B cell (primary cell): ENCODE results near the gene TCFL5. TPM values are rescaled to one million over a fixed set of nuclear protein-coding genes. Genes with fewer than 3 reads are reported as not detected.

ENCODE experiments used
- ATAC-seq: fragments of 200-7000 bp; cut with Tn5 transposase; one replicate; pipeline ENCODE4 v1.10.0; 2021; ENCODE audit warnings: low read depth, mild to moderate bottlenecking, moderate number of reproducible peaks, moderate library complexity
- CTCF ChIA-PET: fragments of 350-600 bp; sonication (Branson Sonifier 250); formaldehyde crosslinking; loops from one replicate; lab custom pipeline; 2021; ENCODE audit warnings: antibody characterized with exemption, inconsistent platforms; lab: Charles Lee
- POLR2A ChIA-PET: fragments of 350-600 bp; sonication (Branson Sonifier 250); formaldehyde crosslinking; loops from one replicate; lab custom pipeline; 2021; ENCODE audit warnings: antibody characterized with exemption; lab: Charles Lee
- DNase-seq: peaks from one replicate; pipeline ENCODE4 v3.0.0; 2013
- H2AFZ ChIP-seq: 2 replicates; pipeline ENCODE4 v1.6.1; 2012; ENCODE audit warnings: mild to moderate bottlenecking, low read depth, low read length; ENCODE audit not compliant: insufficient read depth, poor library complexity, severe bottlenecking
- H3K27ac ChIP-seq, 2 donors: 1 replicate in 1 of 2; 2 replicates in 1 of 2; pipeline ENCODE4 v1.5.1; 2012 to 2013; ENCODE audit warnings: low read length in 2 of 2, mild to moderate bottlenecking in 2 of 2, moderate library complexity in 1 of 2
- H3K27me3 ChIP-seq, 4 experiments: fragments of 200-600 bp in 1 of 4; sonication (generic) in 1 of 4; replicated peaks in 1 of 4; 1 replicate in 2 of 4; 2 replicates in 2 of 4; pipeline versions ENCODE4 v1.6.1 to v1.7.0; 2013 to 2016; ENCODE audit warnings: low read length in 3 of 4, mild to moderate bottlenecking in 2 of 4, mixed read lengths in 1 of 4, moderate library complexity in 1 of 4; ENCODE audit not compliant: insufficient read depth in 4 of 4, control insufficient read depth in 3 of 4; ENCODE audit errors: control extremely low read depth in 1 of 4
- H3K36me3 ChIP-seq, 2 experiments: replicated peaks in 1 of 2; 1 replicate in 1 of 2; 2 replicates in 1 of 2; pipeline versions ENCODE4 v1.6.1 to v1.7.1; 2013; ENCODE audit warnings: low read length in 1 of 2; ENCODE audit not compliant: insufficient read depth in 2 of 2, control insufficient read depth in 1 of 2; ENCODE audit errors: control extremely low read depth in 1 of 2, extremely low read depth in 1 of 2
- H3K4me1 ChIP-seq, 2 donors: fragments of 200-600 bp in 1 of 2; sonication (generic) in 1 of 2; 1 replicate in 1 of 2; 2 replicates in 1 of 2; pipeline versions ENCODE4 v1.5.1 to v1.6.1; 2013 to 2017; ENCODE audit warnings: low read length in 2 of 2; ENCODE audit not compliant: control insufficient read depth in 2 of 2, insufficient read depth in 2 of 2
- H3K4me2 ChIP-seq: replicated peaks from 2 replicates; pipeline ENCODE3; 2012; ENCODE audit warnings: mild to moderate bottlenecking, low read depth, low read length; ENCODE audit not compliant: poor library complexity, severe bottlenecking
- H3K4me3 ChIP-seq, 5 experiments: fragments of 200-600 bp in 1 of 5; sonication (generic) in 1 of 5; 1 replicate in 3 of 5; 2 replicates in 2 of 5; pipeline versions ENCODE4 v1.5.1 to v1.7.0; 2011 to 2016; ENCODE audit warnings: low read length in 4 of 5, mild to moderate bottlenecking in 4 of 5, low read depth in 2 of 5, control low read depth in 1 of 5, moderate library complexity in 1 of 5; ENCODE audit not compliant: insufficient read depth in 1 of 5; ENCODE audit errors: control extremely low read depth in 1 of 5, extremely low read depth in 1 of 5
- H3K79me2 ChIP-seq: fragments of 200-600 bp; sonication (generic); one replicate; pipeline ENCODE4 v1.6.0; 2016; ENCODE audit warnings: low read length; ENCODE audit not compliant: control insufficient read depth, insufficient read depth
- H3K9ac ChIP-seq: fragments of 200-600 bp; sonication (generic); 2 replicates; pipeline ENCODE4 v1.6.1; 2017; ENCODE audit warnings: mild to moderate bottlenecking, low read length, moderate library complexity
- H3K9me3 ChIP-seq, 3 donors: one replicate each; pipeline versions ENCODE4 v1.6.1 to v1.7.1; 2013; ENCODE audit warnings: low read length in 2 of 3; ENCODE audit not compliant: control insufficient read depth in 2 of 3, insufficient read depth in 1 of 3; ENCODE audit errors: control extremely low read depth in 1 of 3
- H4K20me1 ChIP-seq: 2 replicates; pipeline ENCODE4 v1.6.0; 2012; ENCODE audit warnings: mild to moderate bottlenecking, low read length; ENCODE audit not compliant: insufficient read depth, control insufficient read depth, poor library complexity, severe bottlenecking
- H3K27ac Mint-ChIP-seq: one replicate; pipeline ENCODE4 v1.8.0; 2021; ENCODE audit warnings: mixed read lengths
- H3K27me3 Mint-ChIP-seq: one replicate; pipeline ENCODE4 v1.8.0; 2021; ENCODE audit warnings: mixed read lengths
- H3K4me1 Mint-ChIP-seq: one replicate; pipeline ENCODE4 v1.8.0; 2021; ENCODE audit warnings: mixed read lengths
- H3K4me3 Mint-ChIP-seq: one replicate; pipeline ENCODE4 v1.8.0; 2021; ENCODE audit warnings: mixed read lengths
- H3K9me3 Mint-ChIP-seq: one replicate; pipeline ENCODE4 v1.8.0; 2022; ENCODE audit warnings: mixed read lengths; ENCODE audit not compliant: insufficient read depth
- EZH2 ChIP-seq: IDR thresholded peaks from 2 replicates; pipeline ENCODE4 v1.6.1; 2012; ENCODE audit warnings: borderline replicate concordance, low read depth, mild to moderate bottlenecking, moderate library complexity, low read length; ENCODE audit not compliant: insufficient read depth, poor library complexity, severe bottlenecking
- WGBS: methylation state at CpG from one replicate; pipeline ENCODE4 v1.1.5; 2013; ENCODE audit warnings: missing lambda C conversion rate; ENCODE audit not compliant: insufficient coverage; 5-methylcytosine and 5-hydroxymethylcytosine counted together
- intact Hi-C: fragments of 100-400 bp; cut with micrococcal nuclease; formaldehyde crosslinking; loops from one replicate; pipeline ENCODE4 v1.10.0; 2022
- polyA plus RNA-seq: library from polyadenylated mRNA; depleted of rRNA; stranded (reverse); fragments of >200 nt; gene quantifications from 2 replicates; pipeline ENCODE4 v1.2.3, GENCODE V29; 2012
- total RNA-seq, 2 donors: library from RNA; stranded (reverse); fragments of 120-200 nt in 1 of 2; gene quantifications; 1 replicate in 1 of 2; 2 replicates in 1 of 2; pipeline versions ENCODE4 v1.2.3 to v1.2.4, GENCODE V29; 2013 to 2022
- TF ChIP-seq, protein P1 (sequence below): fragments of 200-600 bp; IDR thresholded peaks from one replicate; pipeline ENCODE4 v1.8.0; 2022; ENCODE audit warnings: antibody characterized with exemption, mild to moderate bottlenecking

TCFL5 gene
- total and polyA plus RNA-seq, 2 donors (not counting 1 experiment from before 2014, with no cell fraction given), result 2.0 to 16.2 TPM

DNA sequence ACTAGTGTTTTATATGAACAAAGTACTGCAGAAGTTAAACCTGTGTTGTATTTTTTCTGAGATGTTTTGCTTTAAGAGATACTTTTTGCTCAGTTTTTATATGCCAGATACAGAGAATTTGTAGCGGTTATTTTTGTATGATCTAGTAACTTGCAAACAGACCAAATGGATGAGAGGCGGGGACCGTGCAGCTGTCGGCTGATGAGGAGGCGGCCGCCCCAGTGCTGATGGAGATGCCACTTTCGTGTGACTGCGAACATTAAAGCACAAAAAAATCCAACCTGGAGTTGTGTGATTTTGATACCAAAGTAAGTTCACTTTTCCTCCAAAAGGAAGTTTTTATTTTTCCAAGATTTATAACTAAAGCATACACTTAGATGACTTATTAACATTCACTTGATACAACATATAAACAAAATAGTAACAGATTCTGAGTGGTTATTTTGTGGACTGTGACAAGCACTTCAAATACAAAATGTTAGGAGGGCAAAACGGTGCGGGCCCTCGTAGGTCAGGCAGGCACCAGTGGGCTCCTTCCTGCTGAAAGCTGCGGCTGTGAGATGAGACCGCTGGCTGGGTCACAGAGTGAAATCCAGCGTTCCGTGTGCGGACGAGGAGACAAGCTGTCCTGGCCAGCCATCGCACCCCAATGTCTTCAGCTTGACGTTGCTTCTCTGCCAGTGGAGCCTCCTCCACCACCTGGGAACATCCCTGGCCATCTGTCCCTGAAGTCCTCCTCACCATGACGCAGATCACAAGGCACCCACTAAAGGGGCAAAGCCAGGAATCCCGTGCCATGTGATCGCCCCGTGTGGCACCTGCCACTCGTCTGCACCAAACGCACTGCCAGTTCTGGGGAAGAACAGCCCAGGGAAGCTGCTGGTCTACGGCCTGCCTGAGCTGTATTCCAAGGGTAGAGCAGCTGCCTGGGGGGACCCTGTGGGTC, 61.0 kb downstream of the TCFL5 start:
- no peak overlapping the region for H3K27ac ChIP-seq
- peaks cover 13% of the 10 kb centered on the region for H3K79me2 ChIP-seq
- WGBS, result 94% methylated on average over 19 of the region's 26 CpGs
- no peaks in the 10 kb centered on the region for H3K9me3 Mint-ChIP-seq
- H3K36me3 ChIP-seq, result peaks cover 2 to 25% of the 10 kb centered on the region in 2 experiments
- no peak overlapping the region for H3K4me3 Mint-ChIP-seq
- H3K9me3 ChIP-seq, result no peaks in the 10 kb centered on the region
- ATAC-seq, result no peak
- no peak for DNase-seq
- H4K20me1 ChIP-seq, result peaks cover 12% of the 10 kb centered on the region
- no peak overlapping the region for H3K4me2 ChIP-seq
- H3K27ac Mint-ChIP-seq, result no peak overlapping the region
- ChIA-PET POLR2A (no interaction called here), CTCF (no interaction called here)
- no peak overlapping the region for H2AFZ ChIP-seq
- no peak for TF ChIP-seq EZH2
- H3K27me3 Mint-ChIP-seq, result no peaks in the 10 kb centered on the region
- no peaks in the 10 kb centered on the region for H3K27me3 ChIP-seq
- no peak overlapping the region for H3K9ac ChIP-seq
- intact Hi-C loops, result no loop called here
- no peak overlapping the region for H3K4me3 ChIP-seq
- peaks cover 9 to 25% of the 10 kb centered on the region in 2 donors for H3K4me1 ChIP-seq
- peaks cover 26% of the 10 kb centered on the region for H3K4me1 Mint-ChIP-seq

DNA sequence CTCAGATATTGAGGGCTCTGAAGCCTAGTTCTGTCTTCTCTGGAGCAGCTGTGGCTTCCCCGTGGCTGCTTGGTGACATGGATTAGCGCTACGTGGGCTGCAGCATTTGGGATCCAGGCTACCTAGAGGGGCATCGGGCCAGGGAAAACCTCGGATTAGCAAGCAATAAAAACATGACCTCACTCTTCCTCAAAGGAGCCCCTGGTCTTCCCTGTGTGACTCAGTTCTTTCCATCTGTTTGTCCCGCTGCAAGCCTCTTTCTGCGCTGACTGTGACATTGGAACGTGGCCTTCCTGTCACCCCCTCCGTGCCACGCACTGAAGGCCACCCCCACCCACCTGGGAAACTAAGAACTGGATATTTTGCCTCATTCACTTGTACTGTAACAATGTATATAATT, 61.7 kb downstream of the TCFL5 start:
- CTCF ChIA-PET, result no interaction called here
- DNase-seq (no peak), ATAC-seq (no peak)
- WGBS, result over 99% methylated on average over 7 of the region's 10 CpGs
- H3K27ac Mint-ChIP-seq, result peak overlapping the region; percentile 59
- H3K27ac ChIP-seq, result no peak overlapping the region
- TF ChIP-seq, protein P1, sequence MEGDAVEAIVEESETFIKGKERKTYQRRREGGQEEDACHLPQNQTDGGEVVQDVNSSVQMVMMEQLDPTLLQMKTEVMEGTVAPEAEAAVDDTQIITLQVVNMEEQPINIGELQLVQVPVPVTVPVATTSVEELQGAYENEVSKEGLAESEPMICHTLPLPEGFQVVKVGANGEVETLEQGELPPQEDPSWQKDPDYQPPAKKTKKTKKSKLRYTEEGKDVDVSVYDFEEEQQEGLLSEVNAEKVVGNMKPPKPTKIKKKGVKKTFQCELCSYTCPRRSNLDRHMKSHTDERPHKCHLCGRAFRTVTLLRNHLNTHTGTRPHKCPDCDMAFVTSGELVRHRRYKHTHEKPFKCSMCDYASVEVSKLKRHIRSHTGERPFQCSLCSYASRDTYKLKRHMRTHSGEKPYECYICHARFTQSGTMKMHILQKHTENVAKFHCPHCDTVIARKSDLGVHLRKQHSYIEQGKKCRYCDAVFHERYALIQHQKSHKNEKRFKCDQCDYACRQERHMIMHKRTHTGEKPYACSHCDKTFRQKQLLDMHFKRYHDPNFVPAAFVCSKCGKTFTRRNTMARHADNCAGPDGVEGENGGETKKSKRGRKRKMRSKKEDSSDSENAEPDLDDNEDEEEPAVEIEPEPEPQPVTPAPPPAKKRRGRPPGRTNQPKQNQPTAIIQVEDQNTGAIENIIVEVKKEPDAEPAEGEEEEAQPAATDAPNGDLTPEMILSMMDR, result no peak
- no peak for TF ChIP-seq EZH2
- H4K20me1 ChIP-seq, result peaks cover 9% of the 10 kb centered on the region
- no peak overlapping the region for H3K4me3 ChIP-seq
- H3K4me1 Mint-ChIP-seq, result peaks cover 26% of the 10 kb centered on the region
- H3K4me2 ChIP-seq, result no peak overlapping the region
- peaks cover 8% of the 10 kb centered on the region for H3K79me2 ChIP-seq
- no peaks in the 10 kb centered on the region for H3K27me3 Mint-ChIP-seq
- POLR2A ChIA-PET, result no interaction called here
- H3K27me3 ChIP-seq, result no peaks in the 10 kb centered on the region
- H3K9me3 ChIP-seq, result no peaks in the 10 kb centered on the region
- H2AFZ ChIP-seq, result no peak overlapping the region
- intact Hi-C loops, result loop anchor here (10.0 kb wide), 1 partner anchor 155 kb away; the partner anchor contains the start of gene SLC17A9
- peaks cover 2 to 25% of the 10 kb centered on the region in 2 experiments for H3K36me3 ChIP-seq
- H3K9me3 Mint-ChIP-seq, result no peaks in the 10 kb centered on the region
- no peak overlapping the region for H3K9ac ChIP-seq
- peaks cover 8 to 25% of the 10 kb centered on the region in 2 donors for H3K4me1 ChIP-seq
- H3K4me3 Mint-ChIP-seq, result no peak overlapping the region
